Measurements from ENCODE around the gene ID3.

The ID3 gene

GRCh38 chr1:23564529-23565122 lies 5.3 kb upstream of the ID3 start:
- DNase-seq, result no peak

GRCh38 chr1:23563755-23564374 lies 4.6 kb upstream of the ID3 start:
- no peak for DNase-seq

- no peak for DNase-seq
These were observed 3.7 kb upstream of the ID3 start for GRCh38 chr1:23563003-23563402.

- no peak for DNase-seq
These were observed 3.0 kb upstream of the ID3 start for GRCh38 chr1:23562137-23562876.

GRCh38 chr1:23561813-23562100 lies 2.5 kb upstream of the ID3 start:
- no peak for DNase-seq

GRCh38 chr1:23561076-23561812 lies 1.9 kb upstream of the ID3 start:
- no peak for DNase-seq

GRCh38 chr1:23559985-23560741 lies 862 bp upstream of the ID3 start:
- DNase-seq, result no peak

GRCh38 chr1:23558872-23559135 lies 497 bp downstream of the ID3 start:
- peak; percentile 12 for DNase-seq

- peak; percentile 17 for DNase-seq
These were observed 995 bp downstream of the ID3 start for GRCh38 chr1:23558140-23558871.

GRCh38 chr1:23557471-23558124 lies 1.7 kb downstream of the ID3 start:
- DNase-seq, result no peak

GRCh38 chr1:23556635-23557470 lies 2.4 kb downstream of the ID3 start:
- DNase-seq, result no peak

- DNase-seq, result no peak
These were observed 3.2 kb downstream of the ID3 start for GRCh38 chr1:23555986-23556634.

- DNase-seq, result no peak
These were observed 3.9 kb downstream of the ID3 start for GRCh38 chr1:23555270-23555985.

- peak; percentile 87 for DNase-seq
These were observed 4.6 kb downstream of the ID3 start for GRCh38 chr1:23554481-23555269.

- no peak for DNase-seq
These were observed 5.2 kb downstream of the ID3 start for GRCh38 chr1:23554127-23554480.

GRCh38 chr1:23553231-23554126 lies 5.8 kb downstream of the ID3 start:
- DNase-seq, result no peak

- no peak for DNase-seq
These were observed 7.5 kb downstream of the ID3 start for GRCh38 chr1:23551849-23552248.

- DNase-seq, result no peak
These were observed 10.6 kb downstream of the ID3 start for GRCh38 chr1:23548704-23549143.
